ENCODE data around the gene ZNF485. TPM values are rescaled to one million over a fixed set of nuclear protein-coding genes. Genes with fewer than 3 reads are reported as not detected.
A peak's percentile ranks its signal among the peaks of the same experiment; 100 is the strongest.

Gene ZNF485
- total RNA-seq = 1 to 10 TPM; 6.9 to 7.6 TPM

DNA sequence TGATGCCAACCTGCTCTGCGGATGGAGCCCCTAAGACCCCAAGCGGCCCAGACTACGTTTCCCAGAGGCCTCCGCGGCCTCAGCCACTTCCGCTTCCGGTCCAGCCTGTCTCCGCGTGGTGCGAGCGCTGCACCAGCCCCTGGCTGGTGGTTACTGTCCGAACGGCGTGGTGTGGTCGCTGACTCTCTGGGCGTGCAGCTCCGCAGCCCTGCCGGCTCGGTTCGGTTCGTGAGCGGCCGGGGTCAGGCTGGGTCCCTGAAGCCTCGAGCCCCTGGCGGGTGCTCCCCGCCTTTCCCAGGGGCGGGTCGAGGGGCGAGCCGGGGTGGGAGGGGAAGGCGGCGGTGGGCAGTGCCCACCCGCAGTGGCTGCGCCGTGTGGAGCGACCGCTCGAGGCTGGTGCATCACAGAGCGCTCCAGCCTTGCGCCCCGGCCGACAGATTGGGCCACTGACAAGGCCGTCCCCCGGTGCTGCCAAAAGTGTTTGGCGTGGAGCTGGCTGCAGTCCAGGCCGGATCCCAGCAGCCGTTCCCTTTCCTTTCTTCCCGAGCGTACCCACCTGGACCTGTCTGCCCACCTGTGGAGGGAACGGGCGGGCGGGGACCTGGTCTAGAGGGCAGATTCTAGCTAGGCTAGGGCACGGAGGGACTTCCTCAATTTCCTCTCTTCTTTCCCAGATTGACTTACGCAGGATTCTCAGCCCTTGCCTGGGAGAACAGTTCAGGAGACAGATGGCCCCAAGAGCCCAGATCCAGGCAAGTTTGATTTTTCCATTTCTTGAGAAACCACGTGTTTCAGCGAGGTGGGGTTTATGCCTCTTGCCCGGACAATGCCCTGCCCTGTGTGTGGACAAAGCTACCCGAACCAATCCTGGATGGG is at the start of gene ZNF485:
Gene ZNF485, plus strand, starts transcription at position 116 of the 876 bp plus-strand sequence. Its CDS starts 613 bp downstream, at position 729.
- peak; percentile 91 for ATAC-seq
- Mint-ChIP-seq H3K9me3 (ENCODE audit: low read depth) (no peaks in the 10 kb centered on the region), H3K4me1 (peaks cover 40% of the 10 kb centered on the region), H3K4me3 (peak within 1 kb of the TSS; percentile 81), H3K36me3 (ENCODE audit: low read depth) (peaks cover 40% of the 10 kb centered on the region), H3K27ac (peak within 1 kb of the TSS; percentile 82), H3K27me3 (no peaks in the 10 kb centered on the region)
- ChIA-PET POLR2A (no interaction called here), CTCF (interaction anchor here (0.6 to 1.8 kb wide), 4 partner anchors 11 to 155 kb away, joined by 3 to 7 read pairs (median 4); partner anchors contain the start of gene ZNF32)
- intact Hi-C loops (cut with DNase I, micrococcal nuclease) = loop anchor here (1.0 to 5.0 kb wide), 5 partner anchors 10 to 42 kb away; partner anchors contain the start of genes ZNF239 (in 2 of the 2) and ZNF32 (in 2 of the 2)
- DNase-seq = peak; percentile 80

DNA sequence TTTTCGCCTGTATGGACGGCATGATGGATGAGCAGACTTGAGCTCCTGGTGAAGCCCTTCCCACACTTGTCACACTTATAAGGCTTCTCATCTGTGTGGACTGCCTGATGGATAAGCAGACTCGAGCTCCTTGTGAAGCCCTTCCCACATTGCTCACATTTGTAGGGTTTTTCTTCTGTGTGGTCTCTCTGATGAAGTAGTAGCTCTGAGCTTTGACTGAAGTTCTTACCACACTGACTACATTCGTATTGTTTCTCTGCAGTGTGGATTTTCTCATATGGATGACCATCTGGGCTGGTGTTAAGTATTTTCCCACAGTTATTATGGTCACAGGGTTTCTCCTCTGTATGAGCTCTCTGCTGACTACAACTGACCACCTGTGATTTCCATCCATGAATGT is 49.0 kb upstream of the ZNF485 start:
- ChIA-PET CTCF (no interaction called here), POLR2A (no interaction called here)
- intact Hi-C loops (cut with DNase I, micrococcal nuclease) = no loop called here
- H3K9me3 Mint-ChIP-seq (ENCODE audit: low read depth) = peaks cover 59% of the 10 kb centered on the region
- peaks cover 76% of the 10 kb centered on the region for H3K36me3 Mint-ChIP-seq (ENCODE audit: low read depth)
- H3K4me1 Mint-ChIP-seq = no peaks in the 10 kb centered on the region
- H3K27me3 Mint-ChIP-seq = no peaks in the 10 kb centered on the region
- no peak for ATAC-seq
- DNase-seq = no peak
- no peak overlapping the region for H3K27ac Mint-ChIP-seq
- H3K4me3 Mint-ChIP-seq = no peak overlapping the region

DNA sequence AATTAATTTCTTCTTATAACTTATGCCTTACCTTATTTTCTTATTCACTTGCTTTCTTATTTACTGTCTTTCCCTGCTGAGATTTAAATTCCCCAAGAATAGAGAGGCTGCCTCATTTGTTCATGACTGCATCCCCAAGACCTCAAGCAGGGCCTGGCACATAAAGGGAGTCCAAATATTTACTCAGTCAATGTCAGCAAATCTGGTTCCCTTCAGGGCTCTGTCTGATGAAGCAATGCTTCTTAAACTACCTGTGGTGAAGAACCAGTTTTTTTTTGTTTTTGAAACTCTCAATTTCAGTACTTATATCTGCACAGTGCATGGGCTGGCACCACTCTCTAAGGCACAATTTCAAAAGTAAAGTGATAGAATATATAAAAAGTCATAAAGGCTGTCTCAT is 36.6 kb upstream of the ZNF485 start:
- intact Hi-C loops (cut with DNase I, micrococcal nuclease) = loop anchor here (5.0 to 10.0 kb wide), 5 partner anchors 38 to 932 kb away; partner anchors contain the start of genes ZNF32 (in 1 of the 2), ZNF33B (in 1 of the 2) and ZNF485 (in 1 of the 2)
- Mint-ChIP-seq H3K27ac (no peak overlapping the region), H3K27me3 (no peaks in the 10 kb centered on the region), H3K36me3 (ENCODE audit: low read depth) (peaks cover 33% of the 10 kb centered on the region), H3K9me3 (ENCODE audit: low read depth) (peaks cover 9% of the 10 kb centered on the region), H3K4me3 (no peak overlapping the region), H3K4me1 (peaks cover 31% of the 10 kb centered on the region)
- ChIA-PET CTCF (no interaction called here), POLR2A (no interaction called here)
- ATAC-seq (no peak), DNase-seq (no peak)

DNA sequence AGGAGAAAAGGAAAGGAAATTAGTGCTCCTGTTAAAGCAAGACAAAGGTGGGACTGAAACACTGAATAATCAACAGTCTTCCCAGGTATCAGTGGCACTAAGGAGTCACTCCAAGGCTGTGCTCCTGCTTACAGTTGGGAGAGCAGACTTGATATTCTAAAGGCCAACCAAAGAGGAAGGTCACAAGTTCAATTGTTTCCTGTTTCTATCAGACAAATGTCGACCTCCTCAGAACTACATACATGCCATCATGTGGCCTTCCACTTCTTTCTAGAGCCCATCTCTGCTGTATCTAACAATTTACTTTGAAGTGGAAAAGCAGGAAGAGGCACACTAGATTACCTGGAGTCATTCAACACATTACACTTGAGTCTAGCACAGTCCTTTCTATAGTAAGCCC is 35.3 kb upstream of the ZNF485 start:
- H3K4me3 Mint-ChIP-seq = no peak overlapping the region
- ATAC-seq (no peak), DNase-seq (no peak)
- peaks cover 44% of the 10 kb centered on the region for H3K4me1 Mint-ChIP-seq
- peaks cover 18% of the 10 kb centered on the region for H3K9me3 Mint-ChIP-seq (ENCODE audit: low read depth)
- intact Hi-C loops (cut with DNase I, micrococcal nuclease) = loop anchor here (5.0 to 10.0 kb wide), 5 partner anchors 36 to 934 kb away; partner anchors contain the start of genes ZNF32 (in 1 of the 2), ZNF33B (in 1 of the 2) and ZNF485 (in 1 of the 2)
- POLR2A ChIA-PET = no interaction called here
- peaks cover 34% of the 10 kb centered on the region for H3K36me3 Mint-ChIP-seq (ENCODE audit: low read depth)
- no peak overlapping the region for H3K27ac Mint-ChIP-seq
- CTCF ChIA-PET = no interaction called here
- no peaks in the 10 kb centered on the region for H3K27me3 Mint-ChIP-seq

DNA sequence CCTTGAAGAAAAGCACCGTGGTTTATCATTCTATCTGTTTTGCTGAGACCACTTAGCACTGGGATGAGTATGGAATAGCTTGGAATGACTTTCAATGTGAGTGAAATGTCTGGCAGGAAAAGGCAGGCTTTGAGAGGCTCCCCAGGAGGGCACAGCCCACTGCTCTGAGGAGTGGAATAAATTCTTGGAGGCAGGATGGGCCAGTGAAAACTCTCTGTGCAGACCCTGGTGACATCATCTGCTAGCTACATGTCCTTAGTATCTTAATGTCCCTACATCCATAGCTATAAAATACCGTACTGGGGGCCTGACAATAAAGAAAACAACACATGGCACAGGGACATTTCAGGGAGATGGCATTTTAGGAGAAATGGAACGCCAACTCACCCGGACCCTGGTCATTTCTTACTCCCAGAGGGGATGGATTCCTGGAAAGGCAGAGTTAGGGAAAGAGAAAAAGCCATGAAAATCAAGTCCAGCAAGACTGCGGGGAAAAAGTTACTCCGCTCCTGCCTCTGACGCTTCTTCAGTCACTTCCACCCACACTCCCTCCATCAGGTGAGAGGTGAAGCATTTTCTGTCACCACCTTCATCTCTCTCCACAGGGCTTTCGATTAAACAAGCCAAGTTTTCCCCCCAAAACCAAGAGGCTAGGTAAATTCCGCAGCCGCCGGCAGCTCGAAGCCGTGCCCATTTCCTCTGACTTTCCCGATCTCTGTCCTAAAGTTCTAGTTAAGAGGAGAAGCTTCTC is 32.8 kb upstream of the ZNF485 start:
- Mint-ChIP-seq H3K4me1 (peaks cover 51% of the 10 kb centered on the region), H3K4me3 (peak overlapping the region; percentile 55), H3K27me3 (no peaks in the 10 kb centered on the region), H3K27ac (peak overlapping the region; percentile 53), H3K36me3 (ENCODE audit: low read depth) (peaks cover 33% of the 10 kb centered on the region), H3K9me3 (ENCODE audit: low read depth) (peaks cover 23% of the 10 kb centered on the region)
- CTCF ChIA-PET = interaction anchor here (0.6 to 1.5 kb wide), 5 partner anchors 13 to 1281 kb away, joined by 3 to 8 read pairs (median 3); no protein-coding TSS in a partner anchor
- intact Hi-C loops (cut with DNase I, micrococcal nuclease) = loop anchor here (5.0 to 10.0 kb wide), 5 partner anchors 34 to 936 kb away; partner anchors contain the start of genes ZNF32 (in 1 of the 2), ZNF33B (in 1 of the 2) and ZNF485 (in 1 of the 2)
- ATAC-seq (no peak), DNase-seq (peak; percentile 20)
- POLR2A ChIA-PET = interaction anchor here (0.9 kb wide), 1 partner anchor 43 kb away, joined by 5 read pairs; no protein-coding TSS in a partner anchor

DNA sequence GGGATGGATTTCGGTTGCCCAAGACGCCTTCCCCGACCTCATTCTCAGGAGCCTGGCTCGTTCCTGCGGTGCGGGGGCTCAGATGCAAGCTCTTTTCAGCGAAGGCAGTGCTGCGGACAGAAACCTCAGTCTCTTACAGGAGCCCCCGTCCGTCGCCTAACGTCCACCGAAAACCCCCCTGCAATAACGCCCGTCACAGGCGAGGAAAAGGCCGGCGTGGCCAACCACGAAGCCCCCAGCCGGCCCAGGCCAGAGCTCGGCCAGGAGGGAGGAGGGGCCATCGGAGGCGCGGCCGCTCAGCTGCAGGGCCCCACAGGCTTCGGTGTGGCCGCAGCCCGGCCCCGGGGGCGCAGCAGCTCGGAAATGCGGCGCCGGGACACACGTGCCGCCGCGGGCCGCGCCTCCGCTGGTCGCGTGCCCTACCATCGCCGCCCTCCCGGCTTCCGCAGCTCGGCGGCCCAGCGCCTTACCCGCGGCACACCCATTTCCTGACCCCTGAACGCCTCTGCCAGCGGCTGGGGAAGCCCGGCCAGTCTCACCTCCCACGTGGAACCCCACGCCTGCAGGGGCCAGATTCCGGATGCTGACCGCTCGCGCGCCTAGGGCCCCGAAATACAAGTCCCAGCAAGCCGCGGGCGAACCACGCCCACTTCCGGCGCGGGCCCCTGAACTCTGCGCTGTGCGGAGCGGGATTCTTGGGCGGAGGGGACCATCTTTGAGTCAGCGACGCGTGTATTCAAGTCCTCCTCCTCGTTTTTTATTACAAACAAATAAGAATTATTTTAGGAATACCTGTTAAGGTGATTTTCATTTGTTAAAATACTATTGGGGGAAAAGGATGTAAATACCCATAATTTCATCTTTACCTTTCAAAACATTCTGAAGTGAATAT is 32.0 kb upstream of the ZNF485 start, which contains the start of gene ZNF239:
Gene ZNF239, minus strand, starts transcription at position 616 of the 892 bp plus-strand sequence. CDS start 16,537 bp downstream, outside the sequence.
- intact Hi-C loops (cut with DNase I, micrococcal nuclease) = loop anchor here (1.0 to 10.0 kb wide), 8 partner anchors 21 to 937 kb away; partner anchors contain the start of genes ZNF32 (in 2 of the 2), ZNF485 (in 2 of the 2) and ZNF33B (in 1 of the 2)
- DNase-seq (peak; percentile 90), ATAC-seq (peak; percentile 92)
- peak within 1 kb of the TSS; percentile 82 for H3K27ac Mint-ChIP-seq
- CTCF ChIA-PET = interaction anchor here (0.6 to 1.5 kb wide), 4 partner anchors 12 to 1280 kb away, joined by 3 read pairs; no protein-coding TSS in a partner anchor
- H3K27me3 Mint-ChIP-seq = no peaks in the 10 kb centered on the region
- POLR2A ChIA-PET = no interaction called here
- peaks cover 33% of the 10 kb centered on the region for H3K36me3 Mint-ChIP-seq (ENCODE audit: low read depth)
- peak within 1 kb of the TSS; percentile 70 for H3K4me3 Mint-ChIP-seq
- H3K4me1 Mint-ChIP-seq = peaks cover 51% of the 10 kb centered on the region
- peaks cover 23% of the 10 kb centered on the region for H3K9me3 Mint-ChIP-seq (ENCODE audit: low read depth)

DNA sequence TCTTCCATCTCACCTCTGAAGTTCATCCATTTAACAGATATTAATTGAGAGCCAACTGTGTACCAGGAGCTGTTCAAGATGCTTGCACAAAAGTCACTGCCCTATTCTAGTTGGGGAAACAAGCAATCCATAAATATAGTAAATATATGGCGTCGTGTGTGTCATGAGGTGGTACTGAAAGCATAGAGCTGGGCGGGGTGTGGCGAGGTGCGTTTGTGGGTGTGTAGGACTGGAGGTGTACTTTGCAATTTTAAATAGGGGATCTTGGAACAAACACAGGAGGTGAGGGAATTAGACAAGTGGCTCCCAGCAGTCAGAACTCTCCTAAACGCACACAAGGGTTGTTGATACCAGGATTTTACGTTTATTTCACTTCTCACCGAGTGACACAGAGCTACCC is 31.3 kb upstream of the ZNF485 start:
- no peak for DNase-seq
- Mint-ChIP-seq H3K4me1 (peaks cover 51% of the 10 kb centered on the region), H3K4me3 (peak overlapping the region; percentile 70), H3K27me3 (no peaks in the 10 kb centered on the region), H3K27ac (peak overlapping the region; percentile 82), H3K36me3 (ENCODE audit: low read depth) (peaks cover 33% of the 10 kb centered on the region), H3K9me3 (ENCODE audit: low read depth) (peaks cover 23% of the 10 kb centered on the region)
- ChIA-PET CTCF (interaction anchor here (0.6 to 1.5 kb wide), 4 partner anchors 33 to 870 kb away, joined by 3 to 5 read pairs (median 3); no protein-coding TSS in a partner anchor), POLR2A (no interaction called here)
- ATAC-seq = no peak
- intact Hi-C loops (cut with DNase I, micrococcal nuclease) = loop anchor here (1.0 to 10.0 kb wide), 8 partner anchors 20 to 938 kb away; partner anchors contain the start of genes ZNF32 (in 2 of the 2), ZNF485 (in 2 of the 2) and ZNF33B (in 1 of the 2)

DNA sequence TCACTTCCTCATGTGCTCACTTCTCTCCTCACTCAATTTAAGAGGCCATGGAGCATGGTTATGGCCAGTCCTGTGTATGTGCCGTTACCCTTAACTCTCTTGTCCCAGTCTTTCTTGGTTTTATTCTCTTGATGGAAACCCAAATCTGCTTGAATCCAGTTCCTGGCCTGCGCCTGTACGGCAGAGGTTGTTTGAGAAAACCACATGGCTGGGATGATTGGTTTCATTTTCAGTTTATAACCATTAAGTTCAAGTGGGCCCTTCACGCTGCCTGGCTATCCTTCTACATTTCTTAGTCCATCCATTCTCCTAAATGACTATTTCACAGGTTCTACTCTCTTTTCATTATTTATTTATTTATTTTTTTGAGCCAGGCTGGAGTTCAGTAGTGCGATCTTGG is 30.2 kb upstream of the ZNF485 start:
- ChIA-PET CTCF (interaction anchor here (0.8 kb wide), 1 partner anchor 64 kb away, joined by 4 read pairs; no protein-coding TSS in a partner anchor), POLR2A (no interaction called here)
- Mint-ChIP-seq H3K4me1 (peaks cover 45% of the 10 kb centered on the region), H3K27ac (peak overlapping the region; percentile 72), H3K27me3 (no peaks in the 10 kb centered on the region), H3K9me3 (ENCODE audit: low read depth) (peaks cover 20% of the 10 kb centered on the region), H3K36me3 (ENCODE audit: low read depth) (peaks cover 32% of the 10 kb centered on the region), H3K4me3 (no peak overlapping the region)
- intact Hi-C loops (cut with DNase I, micrococcal nuclease) = loop anchor here in 1 of 2 experiments (10.0 kb wide), 1 partner anchor 181 kb away; no protein-coding TSS in a partner anchor
- DNase-seq (no peak), ATAC-seq (no peak)

DNA sequence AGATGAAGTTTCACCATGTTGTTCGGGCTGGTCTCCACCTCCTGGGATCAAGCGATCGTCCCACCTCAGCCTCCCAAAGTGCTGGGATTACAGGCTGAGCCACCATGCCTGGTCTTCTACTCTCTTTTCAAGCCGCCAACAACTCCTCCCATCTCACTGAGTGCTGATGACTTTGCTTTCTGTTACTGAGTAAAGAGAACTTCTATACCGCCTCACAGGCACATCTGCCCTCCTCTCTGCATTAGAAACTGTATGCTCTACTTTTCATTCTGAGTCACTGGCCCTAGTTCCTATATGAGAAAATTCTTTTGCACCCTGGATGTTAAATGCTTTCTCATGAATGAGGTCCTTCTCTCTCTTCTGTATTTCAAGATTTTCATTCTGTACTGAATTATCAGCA is 29.7 kb upstream of the ZNF485 start:
- Mint-ChIP-seq H3K27ac (peak overlapping the region; percentile 1), H3K9me3 (ENCODE audit: low read depth) (peaks cover 20% of the 10 kb centered on the region), H3K4me1 (peaks cover 42% of the 10 kb centered on the region), H3K4me3 (no peak overlapping the region), H3K27me3 (no peaks in the 10 kb centered on the region), H3K36me3 (ENCODE audit: low read depth) (peaks cover 29% of the 10 kb centered on the region)
- intact Hi-C loops (cut with DNase I, micrococcal nuclease) = loop anchor here in 1 of 2 experiments (10.0 kb wide), 1 partner anchor 182 kb away; no protein-coding TSS in a partner anchor
- no peak for DNase-seq
- ATAC-seq = peak; percentile 63
- CTCF ChIA-PET = no interaction called here
- POLR2A ChIA-PET = interaction anchor here (0.6 kb wide), 1 partner anchor 90 kb away, joined by 3 read pairs; no protein-coding TSS in a partner anchor

DNA sequence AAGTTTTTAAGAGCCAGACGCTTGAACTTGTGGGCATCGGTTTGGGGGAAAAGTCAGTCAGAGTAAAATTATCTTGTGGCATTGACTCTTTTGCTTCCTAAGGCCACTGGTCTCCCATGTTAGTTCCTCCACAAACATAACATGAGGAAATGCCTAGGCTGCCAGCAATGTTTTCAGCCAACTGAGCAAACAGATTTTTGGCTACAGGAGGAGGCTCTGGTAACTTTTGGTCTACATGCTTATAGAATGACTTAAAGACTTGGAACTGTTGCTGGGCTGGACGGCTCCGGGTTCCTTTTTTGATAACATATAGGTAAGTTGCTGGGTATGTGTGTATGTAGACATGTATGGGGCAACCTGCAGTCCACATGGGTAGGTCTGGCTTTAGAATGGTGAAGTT is 22.2 kb upstream of the ZNF485 start:
- ATAC-seq (no peak), DNase-seq (no peak)
- Mint-ChIP-seq H3K4me1 (peaks cover 2% of the 10 kb centered on the region), H3K27me3 (peaks cover 3% of the 10 kb centered on the region), H3K4me3 (no peak overlapping the region), H3K36me3 (ENCODE audit: low read depth) (no peaks in the 10 kb centered on the region), H3K27ac (no peak overlapping the region), H3K9me3 (ENCODE audit: low read depth) (no peaks in the 10 kb centered on the region)
- ChIA-PET POLR2A (no interaction called here), CTCF (no interaction called here)
- intact Hi-C loops (cut with DNase I, micrococcal nuclease) = no loop called here

Measured in activated CD4-positive, alpha-beta T cell treated with anti-CD3 and anti-CD28 coated beads for 36 hours (primary cell).